Measurements from ENCODE around the gene ERC1.

DNA sequence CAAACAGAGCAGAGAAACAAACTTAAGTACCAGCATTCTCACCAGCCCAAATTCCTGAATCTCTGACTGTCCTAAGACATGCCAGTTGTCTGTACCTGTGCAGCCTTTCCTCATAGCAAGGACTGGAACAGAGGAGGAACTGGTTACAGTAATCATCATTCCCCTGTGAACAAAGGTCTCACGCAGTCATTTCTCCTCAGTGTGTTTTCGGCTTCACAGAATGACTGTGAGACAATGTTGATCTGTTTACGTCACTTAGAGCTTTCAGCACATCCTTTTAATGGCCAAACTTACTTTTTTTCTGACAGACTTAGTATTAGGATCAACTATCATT is 434.3 kb downstream of the ERC1 start:
- TF ChIP-seq, protein P1, sequence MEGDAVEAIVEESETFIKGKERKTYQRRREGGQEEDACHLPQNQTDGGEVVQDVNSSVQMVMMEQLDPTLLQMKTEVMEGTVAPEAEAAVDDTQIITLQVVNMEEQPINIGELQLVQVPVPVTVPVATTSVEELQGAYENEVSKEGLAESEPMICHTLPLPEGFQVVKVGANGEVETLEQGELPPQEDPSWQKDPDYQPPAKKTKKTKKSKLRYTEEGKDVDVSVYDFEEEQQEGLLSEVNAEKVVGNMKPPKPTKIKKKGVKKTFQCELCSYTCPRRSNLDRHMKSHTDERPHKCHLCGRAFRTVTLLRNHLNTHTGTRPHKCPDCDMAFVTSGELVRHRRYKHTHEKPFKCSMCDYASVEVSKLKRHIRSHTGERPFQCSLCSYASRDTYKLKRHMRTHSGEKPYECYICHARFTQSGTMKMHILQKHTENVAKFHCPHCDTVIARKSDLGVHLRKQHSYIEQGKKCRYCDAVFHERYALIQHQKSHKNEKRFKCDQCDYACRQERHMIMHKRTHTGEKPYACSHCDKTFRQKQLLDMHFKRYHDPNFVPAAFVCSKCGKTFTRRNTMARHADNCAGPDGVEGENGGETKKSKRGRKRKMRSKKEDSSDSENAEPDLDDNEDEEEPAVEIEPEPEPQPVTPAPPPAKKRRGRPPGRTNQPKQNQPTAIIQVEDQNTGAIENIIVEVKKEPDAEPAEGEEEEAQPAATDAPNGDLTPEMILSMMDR (conservative IDR thresholded peaks at IDR 0.05; ENCODE audit: low read depth, low read length), result no peak
- TF ChIP-seq POLR2A (IDR thresholded peaks at IDR 0.05; ENCODE audit: low read depth, low read length) (no peak), CHD1 (IDR thresholded peaks at IDR 0.05; ENCODE audit: low read depth, low read length) (no peak), SMC3 (IDR thresholded peaks at IDR 0.05; ENCODE audit: low read depth, low read length) (no peak), FOS (IDR thresholded peaks at IDR 0.05; ENCODE audit: low read depth, low read length) (no peak), CEBPB (IDR thresholded peaks at IDR 0.05; ENCODE audit: low read depth, low read length) (no peak), RCOR1 (IDR thresholded peaks at IDR 0.05; ENCODE audit: insufficient replicate concordance, low read length) (no peak), MAZ (IDR thresholded peaks at IDR 0.05; ENCODE audit: borderline replicate concordance, low read depth, low read length) (no peak), RFX5 (IDR thresholded peaks at IDR 0.05; ENCODE audit: low read depth, low read length) (no peak), MXI1 (IDR thresholded peaks at IDR 0.05; ENCODE audit: borderline replicate concordance, low read depth, low read length) (no peak), RAD21 (IDR thresholded peaks at IDR 0.05; ENCODE audit: low read length) (no peak)
- TF ChIP-seq, protein P2, sequence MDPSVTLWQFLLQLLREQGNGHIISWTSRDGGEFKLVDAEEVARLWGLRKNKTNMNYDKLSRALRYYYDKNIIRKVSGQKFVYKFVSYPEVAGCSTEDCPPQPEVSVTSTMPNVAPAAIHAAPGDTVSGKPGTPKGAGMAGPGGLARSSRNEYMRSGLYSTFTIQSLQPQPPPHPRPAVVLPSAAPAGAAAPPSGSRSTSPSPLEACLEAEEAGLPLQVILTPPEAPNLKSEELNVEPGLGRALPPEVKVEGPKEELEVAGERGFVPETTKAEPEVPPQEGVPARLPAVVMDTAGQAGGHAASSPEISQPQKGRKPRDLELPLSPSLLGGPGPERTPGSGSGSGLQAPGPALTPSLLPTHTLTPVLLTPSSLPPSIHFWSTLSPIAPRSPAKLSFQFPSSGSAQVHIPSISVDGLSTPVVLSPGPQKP (IDR thresholded peaks at IDR 0.05; ENCODE audit: borderline replicate concordance, low read depth, low read length), result no peak
